Measurements from ENCODE around the gene CERCAM. TPM values are rescaled to one million over a fixed set of nuclear protein-coding genes. Genes with fewer than 3 reads are reported as not detected.
"Not testable (repeated sequence)": the region's sequence is repeated elsewhere in the genome, so short reads cannot be mapped to it uniquely, and the experiment has no call there.

CERCAM gene
- total and polyA plus RNA-seq, 7 experiments from 2014 or later, result 0.15 to 2.2 (median 0.72) TPM

DNA sequence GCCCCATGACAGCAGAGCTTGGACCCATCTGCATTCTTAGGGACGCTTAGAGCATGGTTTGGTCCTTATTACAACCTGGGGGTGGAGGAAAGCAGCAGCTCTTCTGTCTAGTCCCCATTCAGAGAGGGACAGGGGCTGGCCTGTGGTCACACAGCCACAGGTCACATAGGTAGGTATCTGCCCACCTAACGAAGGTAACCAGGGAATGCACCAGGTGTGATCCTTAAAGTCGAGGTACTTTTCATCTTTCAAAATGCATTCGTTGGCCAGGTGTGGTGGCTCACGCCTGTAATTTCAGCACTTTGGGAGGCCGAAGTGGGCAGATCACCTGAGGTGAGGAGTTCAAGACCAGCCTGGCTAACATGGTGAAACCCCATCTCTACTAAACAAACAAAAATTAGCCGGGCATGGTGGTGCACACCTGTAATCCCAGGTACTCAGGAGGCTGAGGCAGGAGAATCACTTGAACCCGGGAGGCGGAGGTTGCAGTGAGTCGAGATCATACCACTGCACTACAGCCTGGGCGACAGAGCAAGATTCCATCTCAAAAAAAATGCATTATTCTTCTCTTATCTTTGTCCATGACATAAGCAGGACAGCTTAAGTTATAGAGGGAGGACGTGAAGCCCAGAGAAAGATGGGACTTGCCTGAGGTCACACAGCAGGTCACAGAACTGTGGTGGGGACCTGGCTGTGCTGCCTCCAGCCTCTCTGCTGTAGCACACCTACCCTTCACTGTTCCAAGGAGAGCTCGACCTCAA is 1.5 kb downstream of the CERCAM start:
- H3K27ac ChIP-seq (ENCODE audit: low read depth, low read length); H3K9me3 Mint-ChIP-seq; DNase-seq; POLR2A ChIA-PET; H3K36me3 Mint-ChIP-seq; H3K27me3 ChIP-seq (ENCODE audit: control insufficient read depth in 2 of 2, insufficient read depth in 2 of 2, low read length in 2 of 2); intact Hi-C loops (cut with micrococcal nuclease); ATAC-seq; H3K27ac Mint-ChIP-seq; H3K36me3 ChIP-seq (ENCODE audit: control insufficient read depth in 2 of 3, insufficient read depth in 3 of 3, low read length in 3 of 3); H3K4me1 ChIP-seq (ENCODE audit: control insufficient read depth in 2 of 2, insufficient read depth in 2 of 2, low read length in 2 of 2); H3K4me3 ChIP-seq (ENCODE audit: low read length); H3K9me3 ChIP-seq (ENCODE audit: control insufficient read depth in 2 of 3, low read length in 3 of 3): not testable (repeated sequence)
- CTCF ChIA-PET, result interaction anchor here (4.3 kb wide), 1 partner anchor 60 kb away, joined by 23 read pairs; no protein-coding TSS in a partner anchor
- peaks cover 5 to 13% (median 11%) of the 10 kb centered on the region in 7 donors for H3K4me1 Mint-ChIP-seq
- H3K4me3 Mint-ChIP-seq, result peak overlapping the region in 7 of 10 donors; percentile 29 to 81 (median 49)
- peaks cover 0 to 38% (median 8%) of the 10 kb centered on the region in 5 donors for H3K27me3 Mint-ChIP-seq

GRCh38 chr9:128422783-128423150 is 2.1 kb downstream of the CERCAM start:
- peaks cover 5 to 13% (median 11%) of the 10 kb centered on the region in 7 donors for H3K4me1 Mint-ChIP-seq
- peaks cover 8 to 9% of the 10 kb centered on the region in 2 donors for H3K4me1 ChIP-seq (ENCODE audit: control insufficient read depth in 2 of 2, insufficient read depth in 2 of 2, low read length in 2 of 2)
- H3K27ac ChIP-seq (ENCODE audit: low read depth, low read length), result no peak overlapping the region
- H3K4me3 Mint-ChIP-seq, result peak overlapping the region in 1 of 10 donors; percentile 29
- peaks cover 5 to 7% of the 10 kb centered on the region in 2 donors for H3K27me3 ChIP-seq (ENCODE audit: control insufficient read depth in 2 of 2, insufficient read depth in 2 of 2, low read length in 2 of 2)
- intact Hi-C loops (cut with micrococcal nuclease), result no loop called here
- H3K27ac Mint-ChIP-seq, result no peak overlapping the region
- ChIA-PET CTCF (interaction anchor here (4.3 kb wide), 1 partner anchor 60 kb away, joined by 23 read pairs; no protein-coding TSS in a partner anchor), POLR2A (no interaction called here)
- H3K9me3 ChIP-seq (ENCODE audit: control insufficient read depth in 2 of 3, low read length in 3 of 3), result no peaks in the 10 kb centered on the region
- H3K27me3 Mint-ChIP-seq, result peaks cover 0 to 32% (median 6%) of the 10 kb centered on the region in 5 donors
- peaks cover 0 to 2% (median 0%) of the 10 kb centered on the region in 11 donors for H3K9me3 Mint-ChIP-seq
- ATAC-seq (no peak), DNase-seq (no peak)
- no peaks in the 10 kb centered on the region for H3K36me3 ChIP-seq (ENCODE audit: control insufficient read depth in 2 of 3, insufficient read depth in 3 of 3, low read length in 3 of 3)
- no peaks in the 10 kb centered on the region for H3K36me3 Mint-ChIP-seq
- H3K4me3 ChIP-seq (ENCODE audit: low read length), result no peak overlapping the region

GRCh38 chr9:128423356-128423755 is 2.7 kb downstream of the CERCAM start:
- H3K9me3 ChIP-seq (ENCODE audit: control insufficient read depth in 2 of 3, low read length in 3 of 3); H3K4me3 Mint-ChIP-seq; intact Hi-C loops (cut with micrococcal nuclease); H3K9me3 Mint-ChIP-seq; ATAC-seq; H3K27ac Mint-ChIP-seq; POLR2A ChIA-PET; H3K36me3 Mint-ChIP-seq; H3K4me1 ChIP-seq (ENCODE audit: control insufficient read depth in 2 of 2, insufficient read depth in 2 of 2, low read length in 2 of 2); CTCF ChIA-PET; H3K4me3 ChIP-seq (ENCODE audit: low read length); DNase-seq; H3K36me3 ChIP-seq (ENCODE audit: control insufficient read depth in 2 of 3, insufficient read depth in 3 of 3, low read length in 3 of 3); H3K27ac ChIP-seq (ENCODE audit: low read depth, low read length); H3K27me3 ChIP-seq (ENCODE audit: control insufficient read depth in 2 of 2, insufficient read depth in 2 of 2, low read length in 2 of 2): not testable (repeated sequence)
- peaks cover 0 to 28% (median 5%) of the 10 kb centered on the region in 5 donors for H3K27me3 Mint-ChIP-seq
- peaks cover 5 to 13% (median 11%) of the 10 kb centered on the region in 7 donors for H3K4me1 Mint-ChIP-seq

- no peaks in the 10 kb centered on the region for H3K36me3 ChIP-seq (ENCODE audit: control insufficient read depth in 2 of 3, insufficient read depth in 3 of 3, low read length in 3 of 3)
- intact Hi-C loops (cut with micrococcal nuclease), result no loop called here
- H3K27me3 ChIP-seq (ENCODE audit: control insufficient read depth in 2 of 2, insufficient read depth in 2 of 2, low read length in 2 of 2), result peaks cover 1 to 2% of the 10 kb centered on the region in 2 donors
- CTCF ChIA-PET, result interaction anchor here (0.7 kb wide), 1 partner anchor 568 kb away, joined by 3 read pairs; no protein-coding TSS in a partner anchor
- H3K27me3 Mint-ChIP-seq, result peaks cover 0 to 21% (median 0%) of the 10 kb centered on the region in 5 donors
- peaks cover 1 to 7% (median 7%) of the 10 kb centered on the region in 7 donors for H3K4me1 Mint-ChIP-seq
- ATAC-seq, result no peak
- no peak for DNase-seq
- H3K9me3 ChIP-seq (ENCODE audit: control insufficient read depth in 2 of 3, low read length in 3 of 3), result no peaks in the 10 kb centered on the region
- POLR2A ChIA-PET, result no interaction called here
- peaks cover 0 to 2% (median 0%) of the 10 kb centered on the region in 11 donors for H3K9me3 Mint-ChIP-seq
- H3K4me1 ChIP-seq (ENCODE audit: control insufficient read depth in 2 of 2, insufficient read depth in 2 of 2, low read length in 2 of 2), result peaks cover 3 to 4% of the 10 kb centered on the region in 2 donors
- peak overlapping the region in 1 of 10 donors; percentile 42 for H3K4me3 Mint-ChIP-seq
- H3K27ac ChIP-seq (ENCODE audit: low read depth, low read length), result no peak overlapping the region
- H3K36me3 Mint-ChIP-seq, result no peaks in the 10 kb centered on the region
- no peak overlapping the region for H3K27ac Mint-ChIP-seq
- no peak overlapping the region for H3K4me3 ChIP-seq (ENCODE audit: low read length)
Observed at GRCh38 chr9:128424268-128424780, 3.7 kb downstream of the CERCAM start.

DNA sequence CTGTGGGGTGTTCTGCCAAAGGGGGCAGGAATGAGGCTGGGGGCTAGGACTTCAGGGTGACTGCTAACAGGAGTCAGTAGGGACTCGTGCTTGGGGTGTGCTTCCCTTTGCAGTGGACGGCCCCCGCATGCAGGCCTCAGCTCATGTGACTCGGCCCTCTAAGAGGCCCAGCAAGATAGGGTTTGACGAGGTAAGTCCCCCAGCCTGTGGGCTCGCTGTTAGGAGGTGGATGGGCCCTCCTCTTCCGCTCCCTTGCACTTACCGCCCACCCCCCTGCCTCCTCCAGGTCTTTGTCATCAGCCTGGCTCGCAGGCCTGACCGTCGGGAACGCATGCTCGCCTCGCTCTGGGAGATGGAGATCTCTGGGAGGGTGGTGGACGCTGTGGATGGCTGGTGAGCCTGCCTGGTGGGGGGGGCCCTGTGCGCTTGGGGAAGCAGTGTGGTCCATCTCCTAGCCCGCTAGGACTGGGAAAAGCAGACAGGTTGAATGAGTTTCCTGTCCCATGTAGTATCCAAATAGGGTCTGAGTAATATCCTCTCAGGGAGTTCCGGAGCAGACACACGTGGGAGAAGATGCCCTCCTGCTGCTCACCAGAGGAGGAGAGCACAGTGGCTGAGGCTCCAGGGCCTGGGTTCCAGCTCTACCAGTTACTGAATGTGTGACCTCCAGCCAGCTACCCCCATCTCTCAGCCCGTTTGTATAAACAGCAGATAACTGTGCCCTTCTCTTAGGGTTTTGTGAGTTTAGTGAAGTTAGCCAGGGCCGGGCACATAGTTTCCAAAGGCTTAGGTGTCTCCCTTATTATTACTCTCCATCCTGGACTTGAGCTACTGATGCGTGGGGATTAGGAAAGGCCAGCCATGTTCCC is 8.2 kb downstream of the CERCAM start:
- DNase-seq, result no peak
- no peaks in the 10 kb centered on the region for H3K27me3 Mint-ChIP-seq
- CTCF ChIA-PET, result no interaction called here
- POLR2A ChIA-PET, result no interaction called here
- no peak overlapping the region for H3K27ac Mint-ChIP-seq
- no peak overlapping the region for H3K4me3 Mint-ChIP-seq
- Histone ChIP-seq H3K27me3 (ENCODE audit: control insufficient read depth in 2 of 2, insufficient read depth in 2 of 2, low read length in 2 of 2) (no peaks in the 10 kb centered on the region), H3K36me3 (ENCODE audit: control insufficient read depth in 2 of 3, insufficient read depth in 3 of 3, low read length in 3 of 3) (no peaks in the 10 kb centered on the region), H3K27ac (ENCODE audit: low read depth, low read length) (no peak overlapping the region), H3K4me3 (ENCODE audit: low read length) (no peak overlapping the region), H3K9me3 (ENCODE audit: control insufficient read depth in 2 of 3, low read length in 3 of 3) (no peaks in the 10 kb centered on the region), H3K4me1 (ENCODE audit: control insufficient read depth in 2 of 2, insufficient read depth in 2 of 2, low read length in 2 of 2) (no peaks in the 10 kb centered on the region)
- intact Hi-C loops (cut with micrococcal nuclease), result no loop called here
- H3K4me1 Mint-ChIP-seq, result no peaks in the 10 kb centered on the region
- H3K9me3 Mint-ChIP-seq, result peaks cover 0 to 2% (median 0%) of the 10 kb centered on the region in 11 donors
- ATAC-seq, result no peak
- H3K36me3 Mint-ChIP-seq, result no peaks in the 10 kb centered on the region

DNA sequence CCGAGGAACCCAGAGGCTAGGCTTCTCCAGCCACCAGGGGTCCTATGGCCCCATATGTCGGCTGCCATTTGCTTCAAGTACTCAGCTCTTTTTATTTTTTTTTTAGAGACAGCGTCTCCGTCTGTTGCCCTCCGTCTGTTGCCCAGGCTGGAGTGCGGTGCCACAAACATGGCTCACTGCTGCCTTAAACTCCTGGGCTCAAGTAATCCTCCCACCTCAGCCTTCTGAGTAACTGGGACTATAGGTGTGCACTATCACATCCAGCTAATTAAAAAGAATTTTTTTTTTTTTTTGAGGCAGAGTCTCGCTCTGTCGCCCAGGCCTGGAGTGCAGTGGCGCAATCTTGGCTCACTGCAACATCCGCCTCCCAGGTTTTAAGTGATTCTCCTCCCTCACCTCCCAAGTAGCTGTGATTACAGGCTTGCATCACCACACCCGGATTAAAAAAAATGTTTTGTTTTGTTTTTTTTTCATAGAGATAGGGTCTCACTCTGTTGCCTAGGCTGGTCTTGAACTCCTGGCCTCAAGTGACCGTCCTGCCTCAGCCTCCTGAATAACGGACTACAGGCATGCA is 8.9 kb downstream of the CERCAM start:
- Mint-ChIP-seq H3K9me3 (peaks cover 0 to 2% (median 0%) of the 10 kb centered on the region in 11 donors), H3K4me1 (no peaks in the 10 kb centered on the region), H3K27ac (no peak overlapping the region), H3K4me3 (no peak overlapping the region), H3K36me3 (no peaks in the 10 kb centered on the region), H3K27me3 (no peaks in the 10 kb centered on the region)
- ATAC-seq (no peak), DNase-seq (no peak)
- H3K27me3 ChIP-seq (ENCODE audit: control insufficient read depth in 2 of 2, insufficient read depth in 2 of 2, low read length in 2 of 2), result no peaks in the 10 kb centered on the region
- H3K4me3 ChIP-seq (ENCODE audit: low read length), result no peak overlapping the region
- ChIA-PET CTCF (no interaction called here), POLR2A (no interaction called here)
- H3K9me3 ChIP-seq (ENCODE audit: control insufficient read depth in 2 of 3, low read length in 3 of 3), result no peaks in the 10 kb centered on the region
- no peak overlapping the region for H3K27ac ChIP-seq (ENCODE audit: low read depth, low read length)
- H3K36me3 ChIP-seq (ENCODE audit: control insufficient read depth in 2 of 3, insufficient read depth in 3 of 3, low read length in 3 of 3), result no peaks in the 10 kb centered on the region
- intact Hi-C loops (cut with micrococcal nuclease), result no loop called here
- H3K4me1 ChIP-seq (ENCODE audit: control insufficient read depth in 2 of 2, insufficient read depth in 2 of 2, low read length in 2 of 2), result no peaks in the 10 kb centered on the region

Data from naive thymus-derived CD4-positive, alpha-beta T cell (primary cell).